CD4-positive, alpha-beta memory T cell (primary cell): Measurements from ENCODE around the gene INTS13. TPM values are rescaled to one million over a fixed set of nuclear protein-coding genes. Genes with fewer than 3 reads are reported as not detected.

Experiments
- CTCF ChIA-PET: fragments of 350-600 bp; sonication (Branson Sonifier 250); formaldehyde crosslinking; loops from one replicate; lab custom pipeline; 2021; ENCODE audit warnings: inconsistent platforms; ENCODE audit not compliant: partially characterized antibody; lab: Charles Lee
- POLR2A ChIA-PET: fragments of 350-600 bp; sonication (Branson Sonifier 250); formaldehyde crosslinking; loops from one replicate; lab custom pipeline; 2021; ENCODE audit not compliant: partially characterized antibody; lab: Charles Lee
- DNase-seq, 5 donors: peaks; one replicate each; pipeline versions ENCODE4 v3.0.0 to v3.0.0-alpha.2; 2020 to 2022; ENCODE audit warnings: mixed read lengths in 1 of 5
- H3K27ac ChIP-seq: one replicate; pipeline ENCODE4 v1.7.0; 2013; ENCODE audit warnings: low read depth, low read length
- H3K27me3 ChIP-seq: 2 replicates; pipeline ENCODE4 v1.7.0; 2013; ENCODE audit warnings: mild to moderate bottlenecking, low read length, moderate library complexity; ENCODE audit not compliant: insufficient read depth
- H3K36me3 ChIP-seq: 2 replicates; pipeline ENCODE4 v1.7.0; 2013; ENCODE audit warnings: mild to moderate bottlenecking, low read length, moderate library complexity; ENCODE audit not compliant: insufficient read depth
- H3K4me1 ChIP-seq: 2 replicates; pipeline ENCODE4 v1.7.0; 2013; ENCODE audit warnings: mild to moderate bottlenecking, low read length, moderate library complexity; ENCODE audit not compliant: insufficient read depth
- H3K4me3 ChIP-seq, 2 donors: one replicate each; pipeline ENCODE4 v1.7.0; 2013; ENCODE audit warnings: low read length in 2 of 2, mild to moderate bottlenecking in 1 of 2
- H3K9me3 ChIP-seq, 2 donors: one replicate each; pipeline ENCODE4 v1.7.0; 2013; ENCODE audit warnings: low read length in 2 of 2, control low read depth in 1 of 2; ENCODE audit not compliant: control insufficient read depth in 1 of 2
- H3K27ac Mint-ChIP-seq, 7 donors: one replicate each; pipeline ENCODE4 v1.8.0; 2020 to 2021; ENCODE audit warnings: mixed read lengths in 7 of 7, mild to moderate bottlenecking in 6 of 7, inconsistent platforms in 3 of 7, moderate library complexity in 3 of 7
- H3K27me3 Mint-ChIP-seq, 2 donors: one replicate each; pipeline ENCODE4 v1.8.0; 2020 to 2021; ENCODE audit warnings: mixed read lengths in 2 of 2
- H3K36me3 Mint-ChIP-seq, 2 donors: one replicate each; pipeline ENCODE4 v1.8.0; 2020 to 2021; ENCODE audit warnings: mixed read lengths in 2 of 2, inconsistent platforms in 1 of 2, mild to moderate bottlenecking in 1 of 2
- H3K4me1 Mint-ChIP-seq, 4 donors: one replicate each; pipeline ENCODE4 v1.8.0; 2020 to 2021; ENCODE audit warnings: mixed read lengths in 4 of 4, mild to moderate bottlenecking in 1 of 4
- H3K4me3 Mint-ChIP-seq, 8 donors: one replicate each; pipeline ENCODE4 v1.8.0; 2020 to 2021; ENCODE audit warnings: mixed read lengths in 8 of 8, mild to moderate bottlenecking in 7 of 8, moderate library complexity in 6 of 8, inconsistent platforms in 3 of 8
- H3K9me3 Mint-ChIP-seq, 8 donors: one replicate each; pipeline ENCODE4 v1.8.0; 2020 to 2021; ENCODE audit warnings: mixed read lengths in 8 of 8, mild to moderate bottlenecking in 5 of 8, inconsistent platforms in 3 of 8, moderate library complexity in 1 of 8
- intact Hi-C: fragments of 100-400 bp; cut with micrococcal nuclease; formaldehyde crosslinking; loops from one replicate; pipeline ENCODE4 v1.15.1; 2023
- polyA plus RNA-seq, 2 donors: library from polyadenylated mRNA; unstranded; fragments of 300-500 nt; fragmentation: Illumina TruSeq; gene quantifications; one replicate each; pipeline ENCODE4 v1.2.3, GENCODE V29; 2021
- total RNA-seq, 2 experiments: library from RNA; stranded (reverse); gene quantifications; one replicate each; pipeline ENCODE4 v1.2.3, GENCODE V29; 2021

INTS13 gene
- total and polyA plus RNA-seq, 4 experiments from 2014 or later: 20.6 to 28.7 (median 24.6) TPM

DNA sequence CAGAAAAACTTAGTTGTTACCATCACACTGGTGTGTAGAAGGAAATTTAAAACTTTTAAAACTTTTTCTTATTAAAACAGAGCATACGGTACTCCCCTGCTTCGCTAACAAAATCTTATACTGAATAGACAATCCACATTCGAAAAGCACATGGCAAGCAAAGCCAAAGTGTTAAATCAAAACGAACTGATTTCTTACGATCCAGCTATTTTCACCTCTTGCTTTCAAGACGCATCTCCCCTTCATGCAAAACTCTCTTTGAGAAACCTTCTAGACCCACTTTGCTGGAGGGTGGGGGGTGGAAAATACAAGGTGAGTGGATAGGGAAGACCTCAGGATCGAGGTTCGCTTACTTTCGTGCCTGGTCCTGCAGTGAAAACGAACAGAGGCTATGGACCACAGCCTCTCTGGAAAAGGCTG, 328 bp downstream of the INTS13 start:
- Histone ChIP-seq H3K4me1 (peaks cover 65% of the 10 kb centered on the region), H3K36me3 (no peaks in the 10 kb centered on the region), H3K4me3 (peak overlapping the region; percentile 82 to 92), H3K9me3 (no peaks in the 10 kb centered on the region), H3K27ac (peak overlapping the region; percentile 89), H3K27me3 (no peaks in the 10 kb centered on the region)
- Mint-ChIP-seq H3K36me3 (peaks cover 3 to 28% of the 10 kb centered on the region in 2 donors), H3K27ac (peak overlapping the region; percentile 90 to 100 (median 99)), H3K4me3 (peak overlapping the region; percentile 91 to 99 (median 98)), H3K9me3 (no peaks in the 10 kb centered on the region), H3K4me1 (peaks cover 45 to 85% (median 58%) of the 10 kb centered on the region in 4 donors), H3K27me3 (no peaks in the 10 kb centered on the region)
- intact Hi-C loops: loop anchor here (10.0 kb wide), 1 partner anchor 1257 kb away; the partner anchor contains the start of gene CCDC91
- ChIA-PET POLR2A (interaction anchor here (0.6 to 3.5 kb wide), 8 partner anchors 12 to 105 kb away, joined by 3 to 28 read pairs (median 4); partner anchors contain the start of genes ITPR2, MED21 and TM7SF3), CTCF (interaction anchor here (0.6 to 1.0 kb wide), 3 partner anchors 76 to 79 kb away, joined by 3 to 4 read pairs (median 4); partner anchors contain the start of gene TM7SF3)
- no peak for DNase-seq

DNA sequence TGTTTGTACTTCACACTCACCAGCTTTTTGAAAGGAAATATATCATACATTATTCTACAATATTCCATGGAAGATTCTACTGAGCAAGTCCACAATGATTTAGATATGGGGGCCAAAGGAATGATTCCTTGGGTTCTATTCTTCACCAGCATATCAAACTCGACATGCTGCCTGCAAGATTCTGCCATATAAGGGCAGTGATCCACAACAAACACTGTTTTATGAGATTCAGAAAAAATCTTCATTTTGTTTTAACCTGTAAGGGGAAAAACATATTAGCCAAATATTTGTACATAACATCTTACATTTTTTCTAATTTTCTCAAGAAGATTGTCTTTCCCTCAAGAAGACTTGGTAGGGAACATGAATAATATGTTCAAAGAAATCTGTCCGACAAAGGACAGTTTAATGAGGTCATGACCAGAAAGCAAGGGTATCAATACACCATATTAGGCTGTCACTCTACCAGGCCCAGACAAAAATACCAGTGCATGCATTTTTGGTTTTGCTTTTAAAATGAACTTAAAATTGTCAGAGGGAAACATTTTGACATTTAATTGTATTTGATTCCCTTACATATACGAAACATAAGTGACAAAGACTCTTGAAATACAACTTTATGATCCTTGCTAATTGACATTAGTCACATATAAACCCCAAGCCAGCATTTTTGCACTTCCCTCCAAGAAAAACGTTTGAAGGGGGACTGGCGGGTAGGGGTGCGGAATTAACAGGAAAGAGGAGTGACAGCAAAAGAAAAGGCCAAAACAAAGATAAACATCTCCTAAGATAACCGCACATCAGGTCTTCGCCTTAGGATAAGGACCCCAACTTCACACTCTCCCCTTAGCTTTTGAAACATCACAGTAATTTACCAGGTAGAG, 980 bp downstream of the INTS13 start:
- Mint-ChIP-seq H3K36me3 (peaks cover 3 to 28% of the 10 kb centered on the region in 2 donors), H3K4me1 (peaks cover 46 to 85% (median 58%) of the 10 kb centered on the region in 4 donors), H3K4me3 (peak overlapping the region; percentile 91 to 99 (median 98)), H3K27me3 (no peaks in the 10 kb centered on the region), H3K27ac (peak overlapping the region; percentile 90 to 100 (median 99)), H3K9me3 (no peaks in the 10 kb centered on the region)
- H3K36me3 ChIP-seq: no peaks in the 10 kb centered on the region
- intact Hi-C loops: loop anchor here (10.0 kb wide), 1 partner anchor 1258 kb away; the partner anchor contains the start of gene CCDC91
- ChIA-PET POLR2A (interaction anchor here (0.6 to 3.5 kb wide), 12 partner anchors 13 to 307 kb away, joined by 3 to 28 read pairs (median 3); partner anchors contain the start of genes ITPR2, MED21, STK38L and TM7SF3), CTCF (interaction anchor here (0.9 to 2.1 kb wide), 5 partner anchors 52 to 104 kb away, joined by 3 to 16 read pairs (median 3); partner anchors contain the start of genes ITPR2 and TM7SF3)
- H3K4me1 ChIP-seq: peaks cover 64% of the 10 kb centered on the region
- peak overlapping the region; percentile 82 to 92 for H3K4me3 ChIP-seq
- no peaks in the 10 kb centered on the region for H3K27me3 ChIP-seq
- H3K9me3 ChIP-seq: no peaks in the 10 kb centered on the region
- H3K27ac ChIP-seq: peak overlapping the region; percentile 89
- DNase-seq: peak in 3 of 5 donors; percentile 25 to 53 (median 28)

DNA sequence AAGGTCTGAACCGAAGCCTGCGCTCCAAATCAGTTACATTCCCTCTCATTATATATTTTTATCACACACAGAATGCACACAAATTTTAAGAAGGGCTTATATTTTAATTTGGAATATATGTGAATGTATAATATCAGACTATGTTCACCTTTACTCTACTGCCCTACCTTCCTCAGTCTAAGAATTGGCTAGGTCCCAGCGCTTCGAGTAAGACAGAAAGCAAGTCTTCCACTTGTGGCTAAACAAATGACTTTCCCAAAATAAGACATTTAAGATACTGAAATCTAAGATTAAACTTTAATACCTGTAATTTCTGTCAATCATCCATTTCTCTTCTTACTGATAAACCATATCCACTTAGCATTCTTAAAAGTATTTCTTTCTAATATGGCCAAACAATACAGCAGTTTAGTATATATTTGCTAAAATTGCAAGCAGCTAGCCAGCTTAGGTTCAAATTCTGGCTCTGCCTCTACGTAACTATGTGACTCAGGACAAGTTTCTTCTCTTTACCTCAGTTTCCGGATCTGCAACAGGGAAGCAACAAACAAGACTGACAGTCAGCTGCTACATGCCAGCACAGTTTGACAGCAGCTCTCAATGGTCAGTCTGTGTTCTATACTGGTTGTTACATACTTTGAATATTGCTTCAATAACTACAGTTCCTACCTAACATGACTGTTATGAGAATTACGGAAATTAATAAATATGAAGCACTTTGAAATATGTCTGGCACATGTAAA, 2.0 kb downstream of the INTS13 start:
- H3K9me3 ChIP-seq: no peaks in the 10 kb centered on the region
- H3K36me3 Mint-ChIP-seq: peaks cover 3 to 28% of the 10 kb centered on the region in 2 donors

DNA sequence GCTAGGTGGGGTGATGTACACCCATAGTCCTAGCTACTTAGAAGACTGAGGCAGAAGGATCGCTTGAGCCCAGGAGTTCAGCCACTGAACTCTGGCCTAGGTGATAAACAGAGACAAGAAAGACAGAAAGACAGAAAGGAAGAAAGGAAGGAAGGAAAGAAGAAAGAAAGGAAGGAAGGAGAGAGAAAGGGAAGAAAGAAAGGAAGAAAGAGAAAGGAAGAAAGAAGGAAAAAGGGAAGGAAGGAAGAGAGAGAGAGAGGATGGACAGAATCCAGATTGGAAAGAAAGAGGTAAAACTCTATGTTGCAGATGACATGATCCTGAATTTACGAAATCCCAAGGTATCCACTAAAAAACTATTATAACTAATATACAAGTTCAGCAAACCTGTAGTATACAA, 8.2 kb downstream of the INTS13 start:
- Histone ChIP-seq H3K4me3 (no peak overlapping the region), H3K36me3 (peaks cover 19% of the 10 kb centered on the region), H3K27me3 (no peaks in the 10 kb centered on the region), H3K4me1 (peaks cover 21% of the 10 kb centered on the region), H3K9me3 (no peaks in the 10 kb centered on the region), H3K27ac (no peak overlapping the region)
- no peaks in the 10 kb centered on the region for H3K27me3 Mint-ChIP-seq
- H3K9me3 Mint-ChIP-seq: no peaks in the 10 kb centered on the region
- ChIA-PET POLR2A (no interaction called here), CTCF (no interaction called here)
- H3K36me3 Mint-ChIP-seq: peaks cover 35 to 48% of the 10 kb centered on the region in 2 donors
- no peak for DNase-seq
- H3K27ac Mint-ChIP-seq: peak overlapping the region in 3 of 7 donors; percentile 1 to 61 (median 50)
- intact Hi-C loops: no loop called here
- H3K4me1 Mint-ChIP-seq: peaks cover 28 to 43% (median 35%) of the 10 kb centered on the region in 4 donors
- H3K4me3 Mint-ChIP-seq: no peak overlapping the region

More for the DNA sequence above, 2.0 kb downstream of the INTS13 start:
- Histone ChIP-seq H3K4me1 (peaks cover 55% of the 10 kb centered on the region), H3K4me3 (peak overlapping the region; percentile 2 to 92), H3K36me3 (no peaks in the 10 kb centered on the region), H3K27me3 (no peaks in the 10 kb centered on the region), H3K27ac (peak overlapping the region; percentile 89)
- CTCF ChIA-PET: interaction anchor here (1.0 to 2.1 kb wide), 3 partner anchors 51 to 103 kb away, joined by 3 to 16 read pairs (median 3); partner anchors contain the start of genes ITPR2 and TM7SF3
- H3K4me1 Mint-ChIP-seq: peaks cover 43 to 79% (median 54%) of the 10 kb centered on the region in 4 donors
- H3K27me3 Mint-ChIP-seq: no peaks in the 10 kb centered on the region
- intact Hi-C loops: loop anchor here (10.0 kb wide), 1 partner anchor 1259 kb away; the partner anchor contains the start of gene CCDC91
- peak overlapping the region; percentile 90 to 99 (median 95) for H3K27ac Mint-ChIP-seq
- H3K4me3 Mint-ChIP-seq: peak overlapping the region; percentile 60 to 99 (median 94)
- POLR2A ChIA-PET: interaction anchor here (0.6 to 2.2 kb wide), 6 partner anchors 14 to 308 kb away, joined by 3 to 10 read pairs (median 3); partner anchors contain the start of genes ITPR2, STK38L and TM7SF3
- peak in 2 of 5 donors; percentile 12 to 51 for DNase-seq
- H3K9me3 Mint-ChIP-seq: no peaks in the 10 kb centered on the region

DNA sequence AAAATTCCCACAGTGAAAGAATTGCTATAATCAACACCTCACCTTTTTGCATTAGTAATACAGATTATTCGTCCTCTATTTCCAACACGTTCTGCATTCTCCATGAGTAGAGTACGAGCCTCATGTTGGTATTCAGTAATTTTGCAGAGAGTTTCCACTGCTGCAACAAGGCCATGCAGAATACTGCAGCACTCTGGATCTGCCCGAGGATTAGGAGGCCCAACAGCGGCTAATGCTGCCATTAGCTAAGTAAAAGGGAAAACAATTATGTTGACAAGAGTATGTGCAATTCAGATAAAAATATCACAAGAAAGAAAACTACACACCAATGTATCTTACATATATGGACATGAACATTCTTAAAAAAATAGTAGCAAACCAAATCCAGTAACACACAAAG, 9.1 kb downstream of the INTS13 start:
- peaks cover 22% of the 10 kb centered on the region for H3K36me3 ChIP-seq
- Mint-ChIP-seq H3K4me1 (peaks cover 24 to 37% (median 27%) of the 10 kb centered on the region in 4 donors), H3K4me3 (no peak overlapping the region), H3K27ac (no peak overlapping the region), H3K9me3 (no peaks in the 10 kb centered on the region), H3K27me3 (no peaks in the 10 kb centered on the region), H3K36me3 (peaks cover 41 to 49% of the 10 kb centered on the region in 2 donors)
- no peak overlapping the region for H3K4me3 ChIP-seq
- POLR2A ChIA-PET: no interaction called here
- H3K27ac ChIP-seq: no peak overlapping the region
- no peaks in the 10 kb centered on the region for H3K9me3 ChIP-seq
- H3K4me1 ChIP-seq: peaks cover 16% of the 10 kb centered on the region
- no peak for DNase-seq
- H3K27me3 ChIP-seq: no peaks in the 10 kb centered on the region
- intact Hi-C loops: no loop called here
- CTCF ChIA-PET: no interaction called here

DNA sequence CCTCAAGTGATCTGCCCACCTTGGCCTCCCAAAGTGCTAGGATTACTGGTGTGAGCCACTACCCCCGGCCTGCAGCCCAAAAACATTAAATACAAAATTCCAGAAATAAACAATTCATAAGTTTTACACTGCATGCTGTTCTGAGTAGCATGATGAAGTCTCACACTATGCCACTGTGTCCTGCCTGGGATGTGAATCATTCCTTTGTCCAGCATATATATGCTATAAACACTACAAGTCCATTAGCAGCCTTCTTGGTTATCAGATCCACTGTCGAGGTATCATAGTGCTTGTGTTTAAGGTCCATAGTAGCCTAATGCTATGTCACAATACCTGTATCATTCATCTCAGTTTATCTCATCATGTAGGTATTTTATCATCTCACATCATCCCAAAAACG, 15.9 kb downstream of the INTS13 start:
- Histone ChIP-seq H3K27me3 (no peaks in the 10 kb centered on the region), H3K4me1 (no peaks in the 10 kb centered on the region), H3K4me3 (no peak overlapping the region), H3K27ac (no peak overlapping the region), H3K9me3 (no peaks in the 10 kb centered on the region), H3K36me3 (peaks cover 38% of the 10 kb centered on the region)
- peaks cover 0 to 8% (median 5%) of the 10 kb centered on the region in 4 donors for H3K4me1 Mint-ChIP-seq
- no peaks in the 10 kb centered on the region for H3K9me3 Mint-ChIP-seq
- no peak for DNase-seq
- intact Hi-C loops: no loop called here
- no peak overlapping the region for H3K4me3 Mint-ChIP-seq
- H3K27ac Mint-ChIP-seq: peak overlapping the region in 1 of 7 donors; percentile 59
- H3K27me3 Mint-ChIP-seq: no peaks in the 10 kb centered on the region
- POLR2A ChIA-PET: no interaction called here
- H3K36me3 Mint-ChIP-seq: peaks cover 59 to 62% of the 10 kb centered on the region in 2 donors
- CTCF ChIA-PET: no interaction called here
